NK-92 treated with Interleukin-12 subunit alpha and Interleukin-12 subunit beta, amount 100 ng/mL, for 24 hours (cell line): ENCODE measurements around the gene ENDOU.
"Not testable (repeated sequence)": the region's sequence is repeated elsewhere in the genome, so short reads cannot be mapped to it uniquely, and the experiment has no call there.

Source experiments
- DNase-seq: peaks from one replicate; lab custom pipeline; 2025; lab: John Stamatoyannopoulos, UW

ENDOU gene

DNA sequence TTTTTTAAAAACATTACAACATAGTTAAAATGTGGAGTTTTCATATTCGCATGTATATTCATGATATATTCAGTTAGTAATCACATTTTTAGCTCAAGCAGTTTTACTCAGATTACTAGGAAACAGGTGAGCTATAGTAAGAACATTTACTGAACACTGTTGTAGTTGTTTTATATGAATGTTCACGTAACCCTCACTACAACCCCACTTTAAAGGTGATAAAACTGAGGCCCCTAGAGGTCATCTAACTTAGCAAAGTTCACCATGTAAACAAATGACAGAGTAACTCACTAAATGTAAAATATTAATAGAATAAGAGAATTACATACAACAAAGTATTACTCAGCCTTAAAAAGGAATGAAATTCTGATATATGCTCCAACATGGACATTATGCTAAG lies 45.5 kb downstream of the ENDOU start:
- DNase-seq: no peak

DNA sequence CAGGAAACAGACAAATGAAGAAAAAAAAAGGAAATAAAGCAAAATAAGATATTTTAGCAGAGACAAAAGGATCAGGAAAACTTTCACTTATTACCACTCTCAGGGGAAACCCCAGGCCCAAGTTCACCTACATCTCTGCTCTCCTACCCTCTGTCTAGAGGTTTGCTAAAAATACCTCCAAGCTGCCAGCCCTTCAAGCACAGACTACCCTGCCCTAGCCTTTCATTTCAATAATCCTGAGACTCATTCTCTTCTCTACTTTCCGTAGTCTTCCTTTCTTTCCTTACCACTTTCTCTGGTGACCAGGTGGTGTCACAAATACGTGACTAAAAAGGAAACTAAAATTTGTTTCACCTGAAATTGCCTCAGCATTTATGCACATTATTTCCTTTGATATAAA lies 53.2 kb downstream of the ENDOU start:
- DNase-seq: no peak

DNA sequence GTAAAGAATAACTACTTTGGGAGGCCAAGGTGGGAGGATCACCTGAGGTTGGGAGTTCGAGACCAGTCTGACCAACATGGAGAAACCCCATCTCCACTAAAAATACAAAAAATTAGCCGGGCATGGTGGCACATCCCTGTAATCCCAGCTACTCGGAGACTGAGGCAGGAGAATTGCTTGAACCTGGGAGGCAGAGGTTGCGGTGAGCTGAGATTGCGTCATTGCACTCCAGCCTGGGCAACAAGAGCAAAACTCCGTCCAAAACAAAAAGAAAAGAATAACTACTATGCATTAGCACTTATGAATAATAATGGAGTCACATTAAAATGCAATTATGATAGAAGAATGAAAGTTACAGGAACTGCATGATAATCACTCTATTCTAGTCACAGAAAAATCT lies 57.4 kb downstream of the ENDOU start:
- DNase-seq: not testable (repeated sequence)
